Endothelial cell (in vitro differentiated cells): ENCODE measurements around the gene LAMA1. TPM values are rescaled to one million over a fixed set of nuclear protein-coding genes. Genes with fewer than 3 reads are reported as not detected.

ENCODE experiments used
- DNase-seq: peaks from one replicate; pipeline ENCODE4 v3.0.0; 2021; ENCODE audit warnings: low spot score
- H3K27ac Mint-ChIP-seq: one replicate; pipeline ENCODE4 v1.8.0; 2021; ENCODE audit warnings: mixed read lengths, inconsistent platforms; ENCODE audit not compliant: unreplicated experiment
- H3K27me3 Mint-ChIP-seq: one replicate; pipeline ENCODE4 v1.8.0; 2021; ENCODE audit warnings: mild to moderate bottlenecking, moderate library complexity, mixed read lengths, inconsistent platforms; ENCODE audit not compliant: unreplicated experiment
- H3K36me3 Mint-ChIP-seq: one replicate; pipeline ENCODE4 v1.8.0; 2021; ENCODE audit warnings: mild to moderate bottlenecking, low read depth, mixed read lengths, inconsistent platforms; ENCODE audit not compliant: unreplicated experiment
- H3K4me1 Mint-ChIP-seq: one replicate; pipeline ENCODE4 v1.8.0; 2021; ENCODE audit warnings: mild to moderate bottlenecking, mixed read lengths, inconsistent platforms; ENCODE audit not compliant: unreplicated experiment
- H3K4me3 Mint-ChIP-seq: one replicate; pipeline ENCODE4 v1.8.0; 2021; ENCODE audit warnings: mild to moderate bottlenecking, mixed read lengths, inconsistent platforms; ENCODE audit not compliant: unreplicated experiment
- H3K9me3 Mint-ChIP-seq: one replicate; pipeline ENCODE4 v1.8.0; 2021; ENCODE audit warnings: mixed read lengths, inconsistent platforms; ENCODE audit not compliant: unreplicated experiment
- total RNA-seq: library from RNA; stranded (reverse); fragmentation: NEBNext Ultra II Directional; extraction: Animal tissue kit (Norgen Biotek cat#: 25700); gene quantifications from one replicate; pipeline ENCODE4 v1.2.1, GENCODE V29; 2021; ENCODE audit not compliant: unreplicated experiment
- TF ChIP-seq, protein P1 (sequence below): fragments of 200-600 bp; sonication (generic); IDR thresholded peaks from one replicate; pipeline ENCODE4 v1.5.0; 2021; ENCODE audit warnings: antibody characterized with exemption; ENCODE audit not compliant: unreplicated experiment

LAMA1 gene
- total RNA-seq, 1 donor from 2014 or later = 8.7 TPM

GRCh38 chr18:7084080-7085065, 33.2 kb downstream of the LAMA1 start:
- Mint-ChIP-seq H3K4me3 (no peak overlapping the region), H3K27ac (no peak overlapping the region), H3K4me1 (no peaks in the 10 kb centered on the region), H3K36me3 (no peaks in the 10 kb centered on the region), H3K27me3 (no peaks in the 10 kb centered on the region), H3K9me3 (no peaks in the 10 kb centered on the region)
- TF ChIP-seq, protein P1, sequence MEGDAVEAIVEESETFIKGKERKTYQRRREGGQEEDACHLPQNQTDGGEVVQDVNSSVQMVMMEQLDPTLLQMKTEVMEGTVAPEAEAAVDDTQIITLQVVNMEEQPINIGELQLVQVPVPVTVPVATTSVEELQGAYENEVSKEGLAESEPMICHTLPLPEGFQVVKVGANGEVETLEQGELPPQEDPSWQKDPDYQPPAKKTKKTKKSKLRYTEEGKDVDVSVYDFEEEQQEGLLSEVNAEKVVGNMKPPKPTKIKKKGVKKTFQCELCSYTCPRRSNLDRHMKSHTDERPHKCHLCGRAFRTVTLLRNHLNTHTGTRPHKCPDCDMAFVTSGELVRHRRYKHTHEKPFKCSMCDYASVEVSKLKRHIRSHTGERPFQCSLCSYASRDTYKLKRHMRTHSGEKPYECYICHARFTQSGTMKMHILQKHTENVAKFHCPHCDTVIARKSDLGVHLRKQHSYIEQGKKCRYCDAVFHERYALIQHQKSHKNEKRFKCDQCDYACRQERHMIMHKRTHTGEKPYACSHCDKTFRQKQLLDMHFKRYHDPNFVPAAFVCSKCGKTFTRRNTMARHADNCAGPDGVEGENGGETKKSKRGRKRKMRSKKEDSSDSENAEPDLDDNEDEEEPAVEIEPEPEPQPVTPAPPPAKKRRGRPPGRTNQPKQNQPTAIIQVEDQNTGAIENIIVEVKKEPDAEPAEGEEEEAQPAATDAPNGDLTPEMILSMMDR = no peak
- DNase-seq = no peak

DNA sequence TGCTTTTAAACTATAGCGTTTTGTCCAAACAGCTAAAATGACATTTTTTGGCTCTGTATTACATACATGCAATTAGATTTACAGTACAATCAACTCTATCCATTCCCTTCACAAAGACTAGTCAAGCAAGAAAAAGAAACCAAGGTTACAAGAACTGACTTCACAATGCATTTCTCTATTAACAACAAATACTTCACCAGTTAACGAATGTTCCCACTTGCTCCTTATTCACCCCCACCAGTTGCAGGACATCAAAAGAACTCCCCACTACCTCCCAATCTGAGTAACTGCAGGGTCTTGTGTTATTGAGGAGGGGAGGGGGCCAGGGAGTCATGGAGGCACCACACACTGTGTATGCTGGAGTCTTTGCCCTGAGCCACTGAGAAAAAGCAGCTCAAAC, 34.9 kb downstream of the LAMA1 start:
- no peaks in the 10 kb centered on the region for H3K4me1 Mint-ChIP-seq

GRCh38 chr18:7079231-7079630, 38.4 kb downstream of the LAMA1 start:
- no peak for DNase-seq
- no peak overlapping the region for H3K4me3 Mint-ChIP-seq
- no peaks in the 10 kb centered on the region for H3K27me3 Mint-ChIP-seq
- peaks cover 4% of the 10 kb centered on the region for H3K4me1 Mint-ChIP-seq
- H3K36me3 Mint-ChIP-seq = no peaks in the 10 kb centered on the region
- H3K9me3 Mint-ChIP-seq = no peaks in the 10 kb centered on the region
- TF ChIP-seq, protein P1 = no peak
- H3K27ac Mint-ChIP-seq = no peak overlapping the region

More for the DNA sequence above, 34.9 kb downstream of the LAMA1 start:
- no peaks in the 10 kb centered on the region for H3K27me3 Mint-ChIP-seq
- no peak overlapping the region for H3K27ac Mint-ChIP-seq
- no peaks in the 10 kb centered on the region for H3K36me3 Mint-ChIP-seq
- TF ChIP-seq, protein P1 = no peak
- no peaks in the 10 kb centered on the region for H3K9me3 Mint-ChIP-seq
- no peak overlapping the region for H3K4me3 Mint-ChIP-seq
- DNase-seq = no peak

GRCh38 chr18:7072593-7072992, 45.0 kb downstream of the LAMA1 start:
- TF ChIP-seq, protein P1 = no peak
- Mint-ChIP-seq H3K27ac (no peak overlapping the region), H3K4me1 (peaks cover 11% of the 10 kb centered on the region), H3K4me3 (no peak overlapping the region), H3K36me3 (no peaks in the 10 kb centered on the region), H3K27me3 (peaks cover 2% of the 10 kb centered on the region), H3K9me3 (no peaks in the 10 kb centered on the region)
- DNase-seq = no peak

DNA sequence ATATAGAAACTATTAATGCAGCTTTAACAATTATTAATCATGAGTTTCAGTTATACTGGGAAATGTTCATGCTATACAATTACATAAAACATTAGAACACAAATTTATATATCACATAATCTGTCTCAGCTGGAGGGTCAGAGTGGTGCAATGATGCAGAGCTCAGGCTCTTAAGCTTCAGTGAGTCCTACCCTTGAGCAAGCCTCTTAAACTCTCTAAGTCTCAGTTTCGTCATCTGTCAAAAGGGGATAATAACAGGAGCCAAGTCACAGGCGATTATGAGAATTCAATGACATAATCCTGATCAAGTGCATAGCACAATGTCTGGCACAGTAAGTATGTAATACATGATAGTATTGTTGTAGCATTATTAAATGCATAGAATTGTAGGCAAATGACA, 46.0 kb downstream of the LAMA1 start:
- Mint-ChIP-seq H3K4me1 (peaks cover 11% of the 10 kb centered on the region), H3K9me3 (no peaks in the 10 kb centered on the region), H3K4me3 (no peak overlapping the region), H3K27ac (no peak overlapping the region), H3K36me3 (no peaks in the 10 kb centered on the region), H3K27me3 (peaks cover 2% of the 10 kb centered on the region)
- no peak for DNase-seq
- TF ChIP-seq, protein P1 = no peak
